WI38 (cell line): ENCODE results near the gene UBE2K.
A peak's percentile ranks its signal among the peaks of the same experiment; 100 is the strongest.
"Not testable (repeated sequence)": the region's sequence is repeated elsewhere in the genome, so short reads cannot be mapped to it uniquely, and the experiment has no call there.

ENCODE experiments used
- H3K4me3 ChIP-seq: 2 replicates; pipeline ENCODE4 v1.5.1; 2011; ENCODE audit warnings: low read depth, mild to moderate bottlenecking, control low read depth, low read length
- CTCF ChIP-seq: IDR thresholded peaks from 2 replicates; pipeline ENCODE4 v1.5.1; 2012; ENCODE audit warnings: low read depth, mild to moderate bottlenecking, control low read depth, low read length

UBE2K gene

GRCh38 chr4:39699687-39700409, 1.9 kb downstream of the UBE2K start:
- no peak for TF ChIP-seq CTCF
- peak overlapping the region; percentile 92 for H3K4me3 ChIP-seq

- H3K4me3 ChIP-seq: peak overlapping the region; percentile 92
- no peak for TF ChIP-seq CTCF
These were observed 2.6 kb downstream of the UBE2K start for GRCh38 chr4:39700554-39700953.

GRCh38 chr4:39702716-39703115, 4.8 kb downstream of the UBE2K start:
- H3K4me3 ChIP-seq: no peak overlapping the region
- no peak for TF ChIP-seq CTCF

- H3K4me3 ChIP-seq: not testable (repeated sequence)
These were observed 6.9 kb downstream of the UBE2K start for GRCh38 chr4:39704789-39705188.

GRCh38 chr4:39706334-39706733, 8.4 kb downstream of the UBE2K start:
- no peak overlapping the region for H3K4me3 ChIP-seq
- TF ChIP-seq CTCF: no peak

- no peak for TF ChIP-seq CTCF
- H3K4me3 ChIP-seq: no peak overlapping the region
These were observed 9.0 kb downstream of the UBE2K start for GRCh38 chr4:39706741-39707511.

- TF ChIP-seq CTCF: no peak
- no peak overlapping the region for H3K4me3 ChIP-seq
These were observed 12.4 kb downstream of the UBE2K start for GRCh38 chr4:39710098-39710896.
